ENCODE data around the gene PAAF1. TPM values are rescaled to one million over a fixed set of nuclear protein-coding genes. Genes with fewer than 3 reads are reported as not detected.

The PAAF1 gene
- total and polyA plus RNA-seq, 11 donors, result 3.9 to 18.4 (median 11.4) TPM

GRCh38 chr11:73945396-73945795 is 68.6 kb downstream of the PAAF1 start:
- 71 to 79% (median 75%) methylated on average over 4 of the region's 4 CpGs for WGBS, 4 donors
- ATAC-seq, result no peak

DNA sequence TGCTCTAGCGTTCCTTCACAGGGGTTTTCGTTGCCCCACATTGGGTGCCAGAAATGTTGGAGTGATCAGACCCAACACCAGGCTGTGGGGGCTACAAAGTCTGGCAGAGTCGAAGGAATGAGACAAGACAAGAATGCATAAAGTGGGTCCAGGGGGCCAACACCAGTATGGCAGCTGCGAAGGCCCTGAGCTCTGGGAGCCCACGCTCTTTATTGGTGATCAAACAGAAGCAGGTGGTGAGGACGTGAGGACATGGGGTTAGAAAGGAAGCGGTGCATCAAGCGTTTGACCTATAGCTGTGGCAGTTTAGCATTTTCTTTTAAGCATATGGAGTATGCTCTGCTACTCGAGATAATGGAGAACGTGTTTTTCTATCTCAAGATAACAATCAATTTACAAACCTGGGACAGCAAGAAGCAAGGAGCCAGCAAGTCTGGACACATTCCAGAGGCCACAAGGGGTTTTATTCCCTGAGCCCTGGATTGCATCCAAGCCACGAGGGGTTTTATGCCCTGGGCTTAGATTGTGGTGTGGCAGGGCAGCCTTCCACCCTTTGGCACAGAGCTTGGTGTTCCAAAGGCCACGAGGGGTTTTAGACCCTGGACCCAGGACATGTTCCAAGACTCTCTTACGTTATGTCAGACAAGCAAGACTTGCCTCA is 70.1 kb downstream of the PAAF1 start:
- TF ChIP-seq POLR2A (IDR thresholded peaks at IDR 0.05), result no peak
- DNase-seq (no peak), ATAC-seq (no peak)
- Histone ChIP-seq H3K36me3 (no peaks in the 10 kb centered on the region), H3K4me3 (no peak overlapping the region), H3K4me1 (peaks cover 0 to 3% (median 0%) of the 10 kb centered on the region in 12 donors), H3K9me3 (no peaks in the 10 kb centered on the region), H3K27ac (no peak overlapping the region), H3K27me3 (no peaks in the 10 kb centered on the region)
- intact Hi-C loops (cut with DNase I), result no loop called here
- WGBS, 4 donors, result 80 to 88% (median 86%) methylated on average over 13 of the region's 13 CpGs

More at GRCh38 chr11:73945396-73945795, 68.6 kb downstream of the PAAF1 start:
- Histone ChIP-seq H3K4me1 (peaks cover 0 to 3% (median 0%) of the 10 kb centered on the region in 12 donors), H3K27ac (no peak overlapping the region), H3K36me3 (no peaks in the 10 kb centered on the region), H3K9me3 (no peaks in the 10 kb centered on the region), H3K4me3 (no peak overlapping the region), H3K27me3 (no peaks in the 10 kb centered on the region)
- intact Hi-C loops (cut with DNase I), result no loop called here
- TF ChIP-seq CTCF (IDR thresholded peaks at IDR 0.05) (no peak), POLR2A (IDR thresholded peaks at IDR 0.05) (no peak)
- no peak for DNase-seq

DNA sequence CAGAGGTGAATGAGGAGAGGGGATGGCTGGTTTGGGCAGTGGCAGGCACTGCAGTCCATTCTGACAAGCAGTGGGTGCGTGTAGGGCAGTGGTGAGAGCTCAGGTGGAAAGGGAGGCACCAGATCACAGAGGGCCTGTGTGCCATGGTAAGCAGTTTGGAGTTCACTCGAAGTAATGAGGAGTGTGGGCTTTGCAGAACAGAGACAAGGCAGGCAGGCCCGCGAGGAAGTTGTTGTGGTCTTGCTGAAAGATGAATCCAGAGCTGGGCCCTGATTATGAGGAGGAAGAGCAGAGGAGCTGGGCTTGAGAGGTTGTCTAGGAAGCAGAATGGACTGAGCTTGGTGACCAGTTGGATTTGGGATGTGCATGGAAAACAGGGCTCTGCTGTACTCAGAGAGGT is 72.4 kb downstream of the PAAF1 start:
- Histone ChIP-seq H3K27ac (no peak overlapping the region), H3K27me3 (no peaks in the 10 kb centered on the region), H3K9me3 (no peaks in the 10 kb centered on the region), H3K4me1 (no peaks in the 10 kb centered on the region), H3K4me3 (no peak overlapping the region), H3K36me3 (no peaks in the 10 kb centered on the region)
- 79 to 90% (median 87%) methylated on average over 4 of the region's 4 CpGs for WGBS, 4 donors
- intact Hi-C loops (cut with DNase I), result no loop called here
- no peak for TF ChIP-seq POLR2A (IDR thresholded peaks at IDR 0.05)
- TF ChIP-seq CTCF (IDR thresholded peaks at IDR 0.05), result no peak
- no peak for DNase-seq
- ATAC-seq, result no peak

- no peaks in the 10 kb centered on the region for H3K27me3 ChIP-seq
- WGBS, 4 donors, result 85 to 98% (median 96%) methylated on average over 5 of the region's 5 CpGs
- no peaks in the 10 kb centered on the region for H3K4me1 ChIP-seq
- DNase-seq, result no peak
- H3K36me3 ChIP-seq, result no peaks in the 10 kb centered on the region
- intact Hi-C loops (cut with DNase I), result no loop called here
- no peak for TF ChIP-seq CTCF (IDR thresholded peaks at IDR 0.05)
- H3K27ac ChIP-seq, result no peak overlapping the region
- H3K9me3 ChIP-seq, result no peaks in the 10 kb centered on the region
- H3K4me3 ChIP-seq, result no peak overlapping the region
- ATAC-seq, result no peak
Measured at GRCh38 chr11:73949912-73950311, 73.1 kb downstream of the PAAF1 start.
